ENCODE data around the gene MAB21L2. TPM values are rescaled to one million over a fixed set of nuclear protein-coding genes. Genes with fewer than 3 reads are reported as not detected.
A peak's percentile ranks its signal among the peaks of the same experiment; 100 is the strongest.
"Not testable (repeated sequence)": the region's sequence is repeated elsewhere in the genome, so short reads cannot be mapped to it uniquely, and the experiment has no call there.

MAB21L2 gene
- total RNA-seq, 2 donors from 2014 or later, result not detected

GRCh38 chr4:150562751-150563150 lies 19.2 kb upstream of the MAB21L2 start:
- H3K27me3 Mint-ChIP-seq (ENCODE audit: low read depth), result no peaks in the 10 kb centered on the region
- no peaks in the 10 kb centered on the region for H3K4me1 Mint-ChIP-seq (ENCODE audit: low read depth)
- H3K9me3 Mint-ChIP-seq, result peaks cover 2 to 8% of the 10 kb centered on the region in 2 donors
- peaks cover 11 to 18% of the 10 kb centered on the region in 2 donors for H3K36me3 Mint-ChIP-seq (ENCODE audit: insufficient read depth in 2 of 2)
- H3K4me3 Mint-ChIP-seq, result no peak overlapping the region
- ATAC-seq (replicated peaks in 1 of 2) (no peak), DNase-seq (no peak)
- H3K27ac Mint-ChIP-seq, result no peak overlapping the region

- not testable (repeated sequence) for H3K4me1 Mint-ChIP-seq (ENCODE audit: low read depth)
These were observed 17.0 kb upstream of the MAB21L2 start for GRCh38 chr4:150564967-150565366.

GRCh38 chr4:150567070-150567469 lies 14.9 kb upstream of the MAB21L2 start:
- DNase-seq, result no peak
- no peaks in the 10 kb centered on the region for H3K4me1 Mint-ChIP-seq (ENCODE audit: low read depth)
- H3K9me3 Mint-ChIP-seq, result peaks cover 2 to 8% of the 10 kb centered on the region in 2 donors
- H3K27ac Mint-ChIP-seq, result no peak overlapping the region
- no peak overlapping the region for H3K4me3 Mint-ChIP-seq
- no peaks in the 10 kb centered on the region for H3K27me3 Mint-ChIP-seq (ENCODE audit: low read depth)
- peaks cover 11 to 15% of the 10 kb centered on the region in 2 donors for H3K36me3 Mint-ChIP-seq (ENCODE audit: insufficient read depth in 2 of 2)
- ATAC-seq (replicated peaks in 1 of 2), result no peak

More at GRCh38 chr4:150564967-150565366, 17.0 kb upstream of the MAB21L2 start:
- not testable (repeated sequence) for H3K9me3 Mint-ChIP-seq; H3K4me3 Mint-ChIP-seq; DNase-seq; H3K27ac Mint-ChIP-seq; ATAC-seq (replicated peaks in 1 of 2); H3K27me3 Mint-ChIP-seq (ENCODE audit: low read depth)
- H3K36me3 Mint-ChIP-seq (ENCODE audit: insufficient read depth in 2 of 2), result peaks cover 11 to 15% of the 10 kb centered on the region in 2 donors

- Mint-ChIP-seq H3K4me3 (no peak overlapping the region), H3K36me3 (ENCODE audit: insufficient read depth in 2 of 2) (peaks cover 6 to 8% of the 10 kb centered on the region in 2 donors), H3K4me1 (ENCODE audit: low read depth) (peaks cover 11% of the 10 kb centered on the region), H3K27me3 (ENCODE audit: low read depth) (no peaks in the 10 kb centered on the region), H3K27ac (no peak overlapping the region), H3K9me3 (peaks cover 2 to 6% of the 10 kb centered on the region in 2 donors)
- DNase-seq (no peak), ATAC-seq (replicated peaks in 1 of 2) (no peak)
These were observed 12.5 kb upstream of the MAB21L2 start for GRCh38 chr4:150569384-150569987.

- H3K9me3 Mint-ChIP-seq, result peaks cover under 1 to 2% of the 10 kb centered on the region in 2 donors
- DNase-seq (no peak), ATAC-seq (replicated peaks in 1 of 2) (no peak)
- H3K27me3 Mint-ChIP-seq (ENCODE audit: low read depth), result no peaks in the 10 kb centered on the region
- H3K27ac Mint-ChIP-seq, result no peak overlapping the region
- H3K4me1 Mint-ChIP-seq (ENCODE audit: low read depth), result peaks cover 11% of the 10 kb centered on the region
- H3K36me3 Mint-ChIP-seq (ENCODE audit: insufficient read depth in 2 of 2), result peaks cover under 1 to 4% of the 10 kb centered on the region in 2 donors
- no peak overlapping the region for H3K4me3 Mint-ChIP-seq
These were observed 11.9 kb upstream of the MAB21L2 start for GRCh38 chr4:150569998-150570535.

GRCh38 chr4:150570862-150571261 lies 11.1 kb upstream of the MAB21L2 start:
- no peak for DNase-seq
- H3K36me3 Mint-ChIP-seq (ENCODE audit: insufficient read depth in 2 of 2), result peaks cover 0 to 3% of the 10 kb centered on the region in 2 donors
- H3K4me3 Mint-ChIP-seq, result no peak overlapping the region
- no peak for ATAC-seq (replicated peaks in 1 of 2)
- H3K27ac Mint-ChIP-seq, result no peak overlapping the region
- no peaks in the 10 kb centered on the region for H3K27me3 Mint-ChIP-seq (ENCODE audit: low read depth)
- H3K4me1 Mint-ChIP-seq (ENCODE audit: low read depth), result peaks cover 11% of the 10 kb centered on the region
- peaks cover 0 to 2% of the 10 kb centered on the region in 2 donors for H3K9me3 Mint-ChIP-seq

- no peaks in the 10 kb centered on the region for H3K27me3 Mint-ChIP-seq (ENCODE audit: low read depth)
- no peak overlapping the region for H3K4me3 Mint-ChIP-seq
- H3K9me3 Mint-ChIP-seq, result no peaks in the 10 kb centered on the region
- peak overlapping the region; percentile 82 for H3K27ac Mint-ChIP-seq
- peak in 1 of 2 donors; percentile 19 for ATAC-seq (replicated peaks in 1 of 2)
- no peaks in the 10 kb centered on the region for H3K36me3 Mint-ChIP-seq (ENCODE audit: insufficient read depth in 2 of 2)
- DNase-seq, result no peak
- peaks cover 11% of the 10 kb centered on the region for H3K4me1 Mint-ChIP-seq (ENCODE audit: low read depth)
These were observed 9.0 kb upstream of the MAB21L2 start for GRCh38 chr4:150572704-150573504.

GRCh38 chr4:150573534-150573933 lies 8.4 kb upstream of the MAB21L2 start:
- Mint-ChIP-seq H3K9me3 (no peaks in the 10 kb centered on the region), H3K4me1 (ENCODE audit: low read depth) (peaks cover 11% of the 10 kb centered on the region), H3K27ac (peak overlapping the region; percentile 82), H3K36me3 (ENCODE audit: insufficient read depth in 2 of 2) (no peaks in the 10 kb centered on the region), H3K27me3 (ENCODE audit: low read depth) (no peaks in the 10 kb centered on the region), H3K4me3 (peak overlapping the region in 1 of 2 donors; percentile 49)
- DNase-seq, result no peak
- peak; percentile 66 to 78 for ATAC-seq (replicated peaks in 1 of 2)

- no peaks in the 10 kb centered on the region for H3K9me3 Mint-ChIP-seq
- H3K27me3 Mint-ChIP-seq (ENCODE audit: low read depth), result no peaks in the 10 kb centered on the region
- no peak overlapping the region for H3K27ac Mint-ChIP-seq
- ATAC-seq (replicated peaks in 1 of 2) (no peak), DNase-seq (no peak)
- H3K4me3 Mint-ChIP-seq, result no peak overlapping the region
- H3K4me1 Mint-ChIP-seq (ENCODE audit: low read depth), result peaks cover 11% of the 10 kb centered on the region
- H3K36me3 Mint-ChIP-seq (ENCODE audit: insufficient read depth in 2 of 2), result peaks cover 0 to 3% of the 10 kb centered on the region in 2 donors
These were observed 7.3 kb upstream of the MAB21L2 start for GRCh38 chr4:150574678-150575077.

- DNase-seq (no peak), ATAC-seq (replicated peaks in 1 of 2) (no peak)
- H3K36me3 Mint-ChIP-seq (ENCODE audit: insufficient read depth in 2 of 2), result peaks cover 9 to 13% of the 10 kb centered on the region in 2 donors
- no peaks in the 10 kb centered on the region for H3K9me3 Mint-ChIP-seq
- no peak overlapping the region for H3K4me3 Mint-ChIP-seq
- H3K4me1 Mint-ChIP-seq (ENCODE audit: low read depth), result peaks cover 9% of the 10 kb centered on the region
- no peak overlapping the region for H3K27ac Mint-ChIP-seq
- no peaks in the 10 kb centered on the region for H3K27me3 Mint-ChIP-seq (ENCODE audit: low read depth)
These were observed 4.2 kb upstream of the MAB21L2 start for GRCh38 chr4:150577796-150578195.

GRCh38 chr4:150578745-150579501 lies 3.0 kb upstream of the MAB21L2 start:
- H3K4me3 Mint-ChIP-seq, result no peak overlapping the region
- no peaks in the 10 kb centered on the region for H3K27me3 Mint-ChIP-seq (ENCODE audit: low read depth)
- peaks cover 9 to 20% of the 10 kb centered on the region in 2 donors for H3K36me3 Mint-ChIP-seq (ENCODE audit: insufficient read depth in 2 of 2)
- H3K9me3 Mint-ChIP-seq, result no peaks in the 10 kb centered on the region
- DNase-seq, result no peak
- no peak overlapping the region for H3K27ac Mint-ChIP-seq
- ATAC-seq (replicated peaks in 1 of 2), result no peak
- no peaks in the 10 kb centered on the region for H3K4me1 Mint-ChIP-seq (ENCODE audit: low read depth)

GRCh38 chr4:150579551-150580234 lies 2.3 kb upstream of the MAB21L2 start:
- Mint-ChIP-seq H3K4me3 (no peak overlapping the region), H3K27me3 (ENCODE audit: low read depth) (no peaks in the 10 kb centered on the region), H3K27ac (no peak overlapping the region), H3K36me3 (ENCODE audit: insufficient read depth in 2 of 2) (peaks cover 9 to 23% of the 10 kb centered on the region in 2 donors), H3K9me3 (no peaks in the 10 kb centered on the region), H3K4me1 (ENCODE audit: low read depth) (no peaks in the 10 kb centered on the region)
- ATAC-seq (replicated peaks in 1 of 2), result no peak
- DNase-seq, result no peak
